HL-60 (cell line): Measurements from ENCODE around the gene SMC1A.

Experiments
- CTCF ChIP-seq: IDR thresholded peaks from one replicate; pipeline ENCODE4 v1.5.1; 2011; ENCODE audit warnings: low read length, control low read depth, inconsistent platforms; ENCODE audit not compliant: insufficient read depth
- GABPA ChIP-seq: IDR thresholded peaks from 2 replicates; pipeline ENCODE4 v1.6.1; 2012; ENCODE audit warnings: low read depth
- POLR2AphosphoS5 ChIP-seq: IDR thresholded peaks from 2 replicates; pipeline ENCODE4 v1.6.1; 2012; ENCODE audit warnings: low read depth
- SPI1 ChIP-seq: IDR thresholded peaks from 2 replicates; pipeline ENCODE4 v1.6.1; 2012; ENCODE audit warnings: low read depth, mild to moderate bottlenecking, borderline replicate concordance
- TF ChIP-seq, protein P1 (sequence below): IDR thresholded peaks from 2 replicates; pipeline ENCODE4 v1.6.1; 2012; ENCODE audit warnings: low read depth; ENCODE audit not compliant: insufficient replicate concordance

DNA sequence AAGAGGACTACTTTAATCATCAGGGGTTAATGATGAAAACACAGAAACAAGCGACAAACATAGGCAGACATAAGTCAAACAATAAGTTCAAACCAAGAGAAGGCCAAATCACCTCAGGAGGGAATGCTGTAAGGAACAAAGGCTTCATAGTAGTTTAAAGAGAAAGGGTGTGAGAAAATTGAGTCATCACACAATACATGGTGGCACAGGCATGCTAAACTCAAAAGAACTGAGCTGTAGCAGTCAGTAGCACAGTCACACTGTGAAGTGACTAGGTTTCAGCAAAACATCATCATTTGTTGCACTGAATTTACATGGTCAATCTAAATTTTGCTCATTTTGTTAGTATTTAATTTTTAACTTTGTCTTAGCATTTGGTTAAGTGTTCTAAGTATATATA, 24.2 kb downstream of the SMC1A start:
- TF ChIP-seq CTCF (no peak), GABPA (no peak), POLR2AphosphoS5 (no peak), SPI1 (no peak)
- TF ChIP-seq, protein P1, sequence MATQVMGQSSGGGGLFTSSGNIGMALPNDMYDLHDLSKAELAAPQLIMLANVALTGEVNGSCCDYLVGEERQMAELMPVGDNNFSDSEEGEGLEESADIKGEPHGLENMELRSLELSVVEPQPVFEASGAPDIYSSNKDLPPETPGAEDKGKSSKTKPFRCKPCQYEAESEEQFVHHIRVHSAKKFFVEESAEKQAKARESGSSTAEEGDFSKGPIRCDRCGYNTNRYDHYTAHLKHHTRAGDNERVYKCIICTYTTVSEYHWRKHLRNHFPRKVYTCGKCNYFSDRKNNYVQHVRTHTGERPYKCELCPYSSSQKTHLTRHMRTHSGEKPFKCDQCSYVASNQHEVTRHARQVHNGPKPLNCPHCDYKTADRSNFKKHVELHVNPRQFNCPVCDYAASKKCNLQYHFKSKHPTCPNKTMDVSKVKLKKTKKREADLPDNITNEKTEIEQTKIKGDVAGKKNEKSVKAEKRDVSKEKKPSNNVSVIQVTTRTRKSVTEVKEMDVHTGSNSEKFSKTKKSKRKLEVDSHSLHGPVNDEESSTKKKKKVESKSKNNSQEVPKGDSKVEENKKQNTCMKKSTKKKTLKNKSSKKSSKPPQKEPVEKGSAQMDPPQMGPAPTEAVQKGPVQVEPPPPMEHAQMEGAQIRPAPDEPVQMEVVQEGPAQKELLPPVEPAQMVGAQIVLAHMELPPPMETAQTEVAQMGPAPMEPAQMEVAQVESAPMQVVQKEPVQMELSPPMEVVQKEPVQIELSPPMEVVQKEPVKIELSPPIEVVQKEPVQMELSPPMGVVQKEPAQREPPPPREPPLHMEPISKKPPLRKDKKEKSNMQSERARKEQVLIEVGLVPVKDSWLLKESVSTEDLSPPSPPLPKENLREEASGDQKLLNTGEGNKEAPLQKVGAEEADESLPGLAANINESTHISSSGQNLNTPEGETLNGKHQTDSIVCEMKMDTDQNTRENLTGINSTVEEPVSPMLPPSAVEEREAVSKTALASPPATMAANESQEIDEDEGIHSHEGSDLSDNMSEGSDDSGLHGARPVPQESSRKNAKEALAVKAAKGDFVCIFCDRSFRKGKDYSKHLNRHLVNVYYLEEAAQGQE, result no peak
